EH (cell line): ENCODE data around the gene PSD.

Experiments used
- DNase-seq: peaks from one replicate; pipeline ENCODE4 v3.0.0-alpha.2; 2015; ENCODE audit warnings: low read depth

Gene PSD

GRCh38 chr10:102438374-102438773, 19.8 kb upstream of the PSD start:
- no peak for DNase-seq

- DNase-seq: no peak
Observed at GRCh38 chr10:102437515-102437914, 18.9 kb upstream of the PSD start.

GRCh38 chr10:102436312-102436711, 17.7 kb upstream of the PSD start:
- DNase-seq: no peak

- no peak for DNase-seq
Observed at GRCh38 chr10:102435529-102436233, 17.1 kb upstream of the PSD start.

GRCh38 chr10:102435133-102435497, 16.5 kb upstream of the PSD start:
- DNase-seq: no peak

- peak; percentile 56 for DNase-seq
Observed at GRCh38 chr10:102434394-102435132, 16.0 kb upstream of the PSD start.

- DNase-seq: no peak
Observed at GRCh38 chr10:102433619-102434046, 15.0 kb upstream of the PSD start.

- DNase-seq: peak; percentile 97
Observed at GRCh38 chr10:102432162-102432950, 13.8 kb upstream of the PSD start, which contains the start of gene CUEDC2. TSS of gene CUEDC2 (minus strand) at chr10:102432574. CDS start at chr10:102425188, 7,386 bp downstream.

- peak; percentile 50 for DNase-seq
Observed at GRCh38 chr10:102431452-102432124, 13.0 kb upstream of the PSD start.

- no peak for DNase-seq
Observed at GRCh38 chr10:102429468-102429867, 10.9 kb upstream of the PSD start.

GRCh38 chr10:102426803-102427287, 8.3 kb upstream of the PSD start:
- DNase-seq: peak; percentile 53

GRCh38 chr10:102425444-102425843, 6.9 kb upstream of the PSD start:
- no peak for DNase-seq

GRCh38 chr10:102424916-102425315, 6.3 kb upstream of the PSD start:
- DNase-seq: no peak

GRCh38 chr10:102424145-102424544, 5.6 kb upstream of the PSD start:
- no peak for DNase-seq

GRCh38 chr10:102423372-102423968, 4.9 kb upstream of the PSD start:
- no peak for DNase-seq

- DNase-seq: peak; percentile 74
Observed at GRCh38 chr10:102422545-102423129, 4.1 kb upstream of the PSD start.

GRCh38 chr10:102421757-102422512, 3.4 kb upstream of the PSD start:
- DNase-seq: no peak

GRCh38 chr10:102421507-102421756, 2.8 kb upstream of the PSD start:
- DNase-seq: no peak

- peak; percentile 96 for DNase-seq
Observed at GRCh38 chr10:102420714-102421506, 2.3 kb upstream of the PSD start, which contains the start of gene FBXL15. TSS of gene FBXL15 (plus strand) at chr10:102420836. CDS start at chr10:102421130, 294 bp downstream.
